ENCODE results near the gene GJA9.

GRCh38 chr1:38832370-38832734, 49.0 kb downstream of the GJA9 start:
- TF ChIP-seq CTCF (IDR thresholded peaks at IDR 0.05) (no peak), SIN3A (IDR thresholded peaks at IDR 0.05; ENCODE audit: borderline replicate concordance, insufficient read depth, low read depth, low read length) (no peak), TCF7L2 (IDR thresholded peaks at IDR 0.05; ENCODE audit: low read depth, low read length) (no peak)
- TF ChIP-seq, protein P1, sequence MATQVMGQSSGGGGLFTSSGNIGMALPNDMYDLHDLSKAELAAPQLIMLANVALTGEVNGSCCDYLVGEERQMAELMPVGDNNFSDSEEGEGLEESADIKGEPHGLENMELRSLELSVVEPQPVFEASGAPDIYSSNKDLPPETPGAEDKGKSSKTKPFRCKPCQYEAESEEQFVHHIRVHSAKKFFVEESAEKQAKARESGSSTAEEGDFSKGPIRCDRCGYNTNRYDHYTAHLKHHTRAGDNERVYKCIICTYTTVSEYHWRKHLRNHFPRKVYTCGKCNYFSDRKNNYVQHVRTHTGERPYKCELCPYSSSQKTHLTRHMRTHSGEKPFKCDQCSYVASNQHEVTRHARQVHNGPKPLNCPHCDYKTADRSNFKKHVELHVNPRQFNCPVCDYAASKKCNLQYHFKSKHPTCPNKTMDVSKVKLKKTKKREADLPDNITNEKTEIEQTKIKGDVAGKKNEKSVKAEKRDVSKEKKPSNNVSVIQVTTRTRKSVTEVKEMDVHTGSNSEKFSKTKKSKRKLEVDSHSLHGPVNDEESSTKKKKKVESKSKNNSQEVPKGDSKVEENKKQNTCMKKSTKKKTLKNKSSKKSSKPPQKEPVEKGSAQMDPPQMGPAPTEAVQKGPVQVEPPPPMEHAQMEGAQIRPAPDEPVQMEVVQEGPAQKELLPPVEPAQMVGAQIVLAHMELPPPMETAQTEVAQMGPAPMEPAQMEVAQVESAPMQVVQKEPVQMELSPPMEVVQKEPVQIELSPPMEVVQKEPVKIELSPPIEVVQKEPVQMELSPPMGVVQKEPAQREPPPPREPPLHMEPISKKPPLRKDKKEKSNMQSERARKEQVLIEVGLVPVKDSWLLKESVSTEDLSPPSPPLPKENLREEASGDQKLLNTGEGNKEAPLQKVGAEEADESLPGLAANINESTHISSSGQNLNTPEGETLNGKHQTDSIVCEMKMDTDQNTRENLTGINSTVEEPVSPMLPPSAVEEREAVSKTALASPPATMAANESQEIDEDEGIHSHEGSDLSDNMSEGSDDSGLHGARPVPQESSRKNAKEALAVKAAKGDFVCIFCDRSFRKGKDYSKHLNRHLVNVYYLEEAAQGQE (IDR thresholded peaks at IDR 0.05; ENCODE audit: insufficient read depth in 1 of 2, low read depth in 2 of 2, low read length in 1 of 2), result no peak

Data from Panc1 (cell line).